Measurements from ENCODE around the gene RAD51B. TPM values are rescaled to one million over a fixed set of nuclear protein-coding genes. Genes with fewer than 3 reads are reported as not detected.

Gene RAD51B
- total and polyA plus RNA-seq, 9 of the 15 experiments (the other 6 are each of a cell fraction or from before 2014, with no cell fraction given): 8.5 to 17.3 (median 11.3) TPM

GRCh38 chr14:68607081-68607866 lies 787.7 kb downstream of the RAD51B start (continued):
- TF ChIP-seq ZBTB12 (CRISPR knock-in tag; IDR thresholded peaks at IDR 0.05) (no peak), ZHX1 (conservative IDR thresholded peaks at IDR 0.05; ENCODE audit: low read length) (no peak), GMEB1 (CRISPR knock-in tag; IDR thresholded peaks at IDR 0.05) (no peak), TBL1XR1 (IDR thresholded peaks at IDR 0.05; ENCODE audit: low read length in 2 of 2) (no peak), ZNF277 (CRISPR knock-in tag; IDR thresholded peaks at IDR 0.05; ENCODE audit: borderline replicate concordance) (no peak), ARID2 (IDR thresholded peaks at IDR 0.05) (no peak), EP400 (IDR thresholded peaks at IDR 0.05) (no peak), RBM15 (IDR thresholded peaks at IDR 0.05; ENCODE audit: insufficient read depth, low read length) (no peak), RCOR1 (IDR thresholded peaks at IDR 0.05; ENCODE audit: borderline replicate concordance in 1 of 2, low read depth in 2 of 2, low read length in 2 of 2) (no peak), RAD21 (CRISPR knock-in tag; conservative IDR thresholded peaks at IDR 0.05 in 1 of 2, IDR thresholded peaks at IDR 0.05 in 1 of 2) (no peak), ZNF165 (CRISPR knock-in tag; IDR thresholded peaks at IDR 0.05; ENCODE audit: borderline replicate concordance) (no peak), MCM5 (IDR thresholded peaks at IDR 0.05; ENCODE audit: low read depth) (no peak)

Data from K562 (cell line).